OCI-LY3 (cell line): Measurements from ENCODE around the gene MKNK1.

Experiments
- EZH2phosphoT487 ChIP-seq: fragments of 200-600 bp; shearing (Covaris generic); IDR thresholded peaks from 2 replicates; pipeline ENCODE4 v1.6.1; 2018; ENCODE audit warnings: antibody characterized with exemption, mixed run types, low read depth
- TF ChIP-seq, protein P1 (sequence below): fragments of 200-600, 300-600 bp; sonication (generic); IDR thresholded peaks from 2 replicates; pipeline ENCODE4 v1.5.1; 2014; ENCODE audit warnings: antibody characterized with exemption, low read length, low read depth

GRCh38 chr1:46582972-46583371 lies 21.1 kb downstream of the MKNK1 start:
- TF ChIP-seq, protein P1, sequence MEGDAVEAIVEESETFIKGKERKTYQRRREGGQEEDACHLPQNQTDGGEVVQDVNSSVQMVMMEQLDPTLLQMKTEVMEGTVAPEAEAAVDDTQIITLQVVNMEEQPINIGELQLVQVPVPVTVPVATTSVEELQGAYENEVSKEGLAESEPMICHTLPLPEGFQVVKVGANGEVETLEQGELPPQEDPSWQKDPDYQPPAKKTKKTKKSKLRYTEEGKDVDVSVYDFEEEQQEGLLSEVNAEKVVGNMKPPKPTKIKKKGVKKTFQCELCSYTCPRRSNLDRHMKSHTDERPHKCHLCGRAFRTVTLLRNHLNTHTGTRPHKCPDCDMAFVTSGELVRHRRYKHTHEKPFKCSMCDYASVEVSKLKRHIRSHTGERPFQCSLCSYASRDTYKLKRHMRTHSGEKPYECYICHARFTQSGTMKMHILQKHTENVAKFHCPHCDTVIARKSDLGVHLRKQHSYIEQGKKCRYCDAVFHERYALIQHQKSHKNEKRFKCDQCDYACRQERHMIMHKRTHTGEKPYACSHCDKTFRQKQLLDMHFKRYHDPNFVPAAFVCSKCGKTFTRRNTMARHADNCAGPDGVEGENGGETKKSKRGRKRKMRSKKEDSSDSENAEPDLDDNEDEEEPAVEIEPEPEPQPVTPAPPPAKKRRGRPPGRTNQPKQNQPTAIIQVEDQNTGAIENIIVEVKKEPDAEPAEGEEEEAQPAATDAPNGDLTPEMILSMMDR: no peak
- no peak for TF ChIP-seq EZH2phosphoT487
